ENCODE results near the gene CNGA2.

GRCh38 chrX:151754047-151754429 is 19.5 kb downstream of the CNGA2 start:
- no peak for TF ChIP-seq GATA2 (IDR thresholded peaks at IDR 0.05; ENCODE audit: low read depth, low read length)
- no peak for TF ChIP-seq GATA3 (IDR thresholded peaks at IDR 0.05; ENCODE audit: low read depth, low read length)
